ENCODE measurements around the gene INTS11.
"Not testable (repeated sequence)": the region's sequence is repeated elsewhere in the genome, so short reads cannot be mapped to it uniquely, and the experiment has no call there.

Gene INTS11

GRCh38 chr1:1329304-1330210 lies 5.1 kb upstream of the INTS11 start:
- DNase-seq = no peak

- no peak for DNase-seq
These were observed 3.8 kb upstream of the INTS11 start for GRCh38 chr1:1328254-1328653.

- no peak for DNase-seq
These were observed 2.8 kb upstream of the INTS11 start for GRCh38 chr1:1327291-1327690.

GRCh38 chr1:1326075-1326605 lies 1.7 kb upstream of the INTS11 start:
- DNase-seq = no peak

GRCh38 chr1:1325288-1326074 lies 1.0 kb upstream of the INTS11 start:
- DNase-seq = no peak

GRCh38 chr1:1324084-1324523 lies 356 bp downstream of the INTS11 start:
- no peak for DNase-seq

DNA sequence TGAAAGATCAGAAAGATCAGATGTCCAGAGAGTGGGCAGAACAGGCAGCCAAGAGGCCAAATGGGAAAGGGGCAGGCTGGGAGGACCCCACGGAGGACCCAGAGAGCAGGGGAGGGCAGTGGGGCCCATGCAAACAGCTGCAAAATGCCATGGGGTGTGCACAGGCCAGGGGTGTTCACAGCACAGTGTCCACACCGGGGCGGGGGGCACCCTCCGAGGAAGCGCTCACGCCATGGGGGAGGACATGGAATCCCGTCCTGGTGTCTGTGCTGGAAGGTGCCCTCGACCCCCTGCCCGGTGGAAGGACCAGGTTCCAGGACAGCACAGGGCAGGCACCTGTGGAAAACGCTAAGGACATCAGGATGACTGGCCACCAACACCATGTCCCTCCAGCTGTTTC lies 1.5 kb downstream of the INTS11 start:
- no peak for DNase-seq

- DNase-seq = no peak
These were observed 2.0 kb downstream of the INTS11 start for GRCh38 chr1:1322418-1322817.

- no peak for DNase-seq
These were observed 3.0 kb downstream of the INTS11 start for GRCh38 chr1:1321477-1321876.

DNA sequence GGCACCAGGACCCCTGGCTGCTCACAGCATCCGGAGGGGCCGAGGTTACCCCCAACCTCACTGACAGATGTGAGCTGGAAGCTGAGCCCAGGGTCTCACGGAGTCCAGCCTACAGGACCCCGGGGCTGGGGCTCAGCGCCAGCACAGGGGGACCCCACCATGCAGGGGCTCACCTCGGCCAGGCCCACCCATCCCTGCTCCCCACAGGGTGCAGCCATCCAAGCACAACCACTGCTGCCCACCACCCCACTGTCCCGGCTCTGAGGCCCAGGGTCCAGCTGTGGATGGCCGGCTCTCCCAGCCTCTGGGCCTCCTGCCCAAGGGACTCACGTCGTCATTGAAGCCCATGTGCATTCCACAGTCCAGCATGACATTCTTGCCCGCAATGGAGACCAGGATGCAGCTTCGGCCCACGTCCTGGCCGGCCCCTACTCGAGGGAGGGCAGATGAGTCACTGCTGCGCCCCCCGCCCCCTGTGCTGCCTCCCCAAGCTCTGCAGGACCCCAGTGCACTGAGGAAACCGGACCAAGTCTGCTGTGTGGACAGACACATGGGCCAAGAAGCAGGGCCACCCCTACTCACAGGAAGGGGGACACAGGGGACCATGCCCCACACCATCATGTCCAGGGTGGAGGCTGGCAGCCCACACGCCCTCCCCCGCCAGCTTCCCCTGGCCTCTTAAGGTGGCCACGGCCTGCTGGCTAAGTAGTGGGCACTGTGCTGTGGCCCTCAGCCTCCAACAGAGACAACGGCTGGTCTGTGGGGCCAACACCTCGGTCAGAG lies 3.6 kb downstream of the INTS11 start:
- no peak for DNase-seq

GRCh38 chr1:1319646-1319941 lies 4.9 kb downstream of the INTS11 start:
- DNase-seq = no peak

DNA sequence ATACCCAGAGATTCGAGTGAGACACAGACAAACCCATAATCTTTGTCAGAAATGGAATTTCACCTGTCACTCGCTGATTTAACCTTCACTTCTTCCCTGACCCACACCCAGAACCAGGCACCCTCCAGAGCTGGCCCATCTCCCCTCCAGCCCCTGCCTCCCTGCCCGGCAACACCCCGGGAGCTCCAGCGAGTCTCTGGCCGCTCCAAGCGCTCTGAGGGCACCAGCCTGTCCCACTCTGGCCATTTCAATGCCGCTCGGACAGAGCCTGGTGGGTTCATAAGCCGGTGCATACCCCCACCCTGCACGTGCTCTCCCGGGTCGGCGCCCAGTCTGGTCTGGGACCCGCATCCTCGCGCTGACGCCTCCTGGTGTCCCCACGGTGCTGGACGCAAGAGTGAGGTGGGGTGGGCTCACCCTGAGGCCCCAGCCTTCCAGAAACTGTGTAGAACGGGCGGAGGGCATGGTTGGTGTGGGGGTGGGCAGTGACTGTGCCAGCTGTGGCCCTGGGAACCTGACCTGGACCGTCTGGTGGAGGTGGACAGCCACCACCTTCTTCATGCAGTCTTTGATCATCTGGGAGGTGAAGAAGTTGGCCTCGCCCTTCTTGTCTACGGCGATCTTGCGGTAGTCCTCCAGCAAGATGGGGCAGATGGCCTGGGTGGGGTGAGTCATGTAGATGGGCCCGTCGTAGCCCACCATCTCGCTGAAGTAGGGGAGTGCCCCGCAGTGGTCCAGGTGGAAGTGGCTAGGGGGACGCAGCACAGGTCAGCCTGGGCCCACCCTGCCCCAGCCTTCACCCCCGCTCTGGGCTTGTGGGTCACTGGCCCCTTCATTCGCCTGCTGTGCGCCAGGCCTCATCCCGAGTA lies 5.4 kb downstream of the INTS11 start:
- no peak for DNase-seq

GRCh38 chr1:1318131-1318652 lies 6.3 kb downstream of the INTS11 start:
- no peak for DNase-seq

DNA sequence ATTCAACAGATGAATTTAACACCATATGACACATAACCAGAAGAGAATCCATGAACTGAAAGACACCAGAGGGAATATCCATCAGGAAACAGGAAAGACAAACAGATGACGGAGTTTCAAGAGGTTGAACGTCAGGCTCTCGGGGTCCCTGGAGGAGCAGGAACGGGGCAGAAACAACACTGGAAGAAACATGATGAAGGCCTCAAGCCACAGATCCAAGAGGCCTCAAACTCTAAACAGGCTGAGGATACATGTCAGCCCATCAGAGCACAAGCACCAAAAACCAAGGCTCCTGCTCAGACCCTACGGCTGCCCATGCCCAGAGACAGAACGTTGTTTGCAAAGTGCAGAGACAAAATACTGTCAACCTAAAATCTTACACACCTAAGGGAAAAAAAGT lies 7.0 kb downstream of the INTS11 start:
- DNase-seq = no peak

DNA sequence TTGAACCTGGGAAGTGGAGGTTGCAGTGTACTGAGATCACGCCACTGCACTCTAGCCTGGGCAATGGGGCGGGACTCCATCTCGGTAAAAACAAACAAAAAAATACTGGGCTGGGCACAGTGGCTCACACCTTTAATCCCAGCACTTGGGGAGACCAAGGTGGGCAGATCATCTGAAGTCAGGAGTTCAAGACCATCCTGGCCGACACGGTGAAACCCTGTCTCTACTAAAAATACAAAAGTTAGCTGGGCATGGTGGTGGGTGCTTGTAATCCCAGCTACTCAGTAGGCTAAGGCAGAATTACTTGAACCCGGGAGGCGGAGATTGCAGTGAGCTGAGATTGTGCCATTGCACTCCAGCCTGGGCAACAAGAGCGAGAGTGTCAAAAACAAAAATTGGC lies 8.3 kb downstream of the INTS11 start:
- not testable (repeated sequence) for DNase-seq

- DNase-seq = no peak
These were observed 9.0 kb downstream of the INTS11 start for GRCh38 chr1:1315435-1315954.

DNA sequence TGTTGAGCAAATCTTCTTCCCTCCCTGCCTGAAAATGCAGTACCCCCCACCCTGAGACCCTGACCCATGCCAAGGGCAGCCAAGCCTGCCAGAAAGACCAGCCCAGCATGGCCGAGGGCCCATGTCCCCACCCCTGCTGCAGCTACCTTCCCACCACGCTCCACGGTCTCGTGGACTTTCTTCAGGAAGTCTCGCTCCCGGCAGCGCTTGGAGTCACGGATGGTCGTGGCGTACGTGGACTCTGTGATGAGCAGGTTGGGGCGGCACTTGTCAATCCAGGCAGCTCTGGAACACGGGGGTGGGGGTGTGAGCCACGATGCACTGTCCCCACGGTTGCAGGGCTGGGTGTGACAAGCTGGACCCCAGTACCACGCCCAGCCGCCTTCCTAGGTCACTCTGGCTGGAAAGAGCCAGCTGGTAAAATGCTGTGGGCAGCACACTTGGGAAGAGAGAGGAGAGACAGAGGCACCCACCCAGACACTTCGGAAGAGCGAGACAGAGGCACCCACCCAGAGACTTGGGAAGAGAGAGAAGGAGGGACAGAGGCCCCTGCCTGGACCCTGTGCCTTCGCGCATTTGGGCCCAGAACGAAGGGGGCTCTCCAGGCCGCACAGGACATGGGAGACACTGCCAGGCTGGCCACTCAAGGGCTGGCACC lies 9.7 kb downstream of the INTS11 start:
- no peak for DNase-seq

DNA sequence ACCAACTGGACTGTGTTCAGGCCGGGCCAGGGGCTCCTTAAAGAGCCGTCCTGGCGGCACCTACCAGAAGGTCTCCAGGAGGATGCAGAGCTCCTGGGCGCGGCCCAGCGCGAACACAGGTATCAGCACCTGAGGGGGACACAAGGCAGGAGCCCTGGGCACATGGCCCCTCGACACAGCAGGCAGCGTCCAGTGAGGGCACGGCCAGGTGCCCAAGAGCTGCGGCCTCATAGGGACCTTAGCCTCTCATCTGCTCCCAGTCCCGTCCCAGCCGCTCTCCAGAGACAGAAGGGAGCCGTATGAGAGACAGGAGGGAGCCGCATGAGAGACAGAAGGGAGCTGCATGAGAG lies 10.2 kb downstream of the INTS11 start:
- DNase-seq = no peak

GRCh38 chr1:1313500-1314236 lies 10.8 kb downstream of the INTS11 start:
- DNase-seq = no peak

Data from CD4-positive, alpha-beta T cell treated with Interleukin-15 for 1 hour (primary cell).